ENCODE measurements around the gene CC2D1B.

The CC2D1B gene

DNA sequence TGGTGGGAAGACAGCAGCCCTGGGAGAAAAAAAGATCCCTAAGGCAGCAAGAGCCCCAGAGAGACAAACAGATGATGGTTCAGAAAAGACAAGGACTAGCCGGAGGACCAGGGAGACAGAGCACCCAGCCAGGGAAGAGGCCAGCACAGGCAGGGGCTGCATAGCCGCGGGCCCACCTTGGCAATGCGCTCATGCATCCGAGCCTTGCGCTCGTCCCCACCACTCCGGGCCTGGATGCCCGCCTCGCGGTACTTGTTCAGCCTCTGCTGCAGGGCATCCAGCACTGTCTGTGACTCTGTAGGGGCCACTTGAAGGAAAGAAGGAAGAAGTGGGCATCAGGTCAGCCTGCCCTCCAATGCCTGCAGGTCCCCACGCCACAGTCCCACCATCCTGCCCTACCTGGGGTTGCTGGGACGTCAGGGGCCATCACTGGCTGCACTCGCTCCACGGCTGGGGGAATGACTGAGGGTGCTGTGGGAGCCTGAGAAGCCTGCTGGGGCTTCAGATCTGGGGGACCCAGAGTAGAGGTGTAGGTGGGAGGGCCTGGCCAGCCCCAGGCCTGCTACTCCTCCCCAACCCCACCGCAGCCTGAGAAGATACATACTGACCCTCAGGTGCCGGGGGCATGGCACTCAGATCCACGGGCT lies 7.0 kb downstream of the CC2D1B start:
- DNase-seq = no peak

GRCh38 chr1:52357397-52357796 lies 8.6 kb downstream of the CC2D1B start:
- DNase-seq = no peak

DNA sequence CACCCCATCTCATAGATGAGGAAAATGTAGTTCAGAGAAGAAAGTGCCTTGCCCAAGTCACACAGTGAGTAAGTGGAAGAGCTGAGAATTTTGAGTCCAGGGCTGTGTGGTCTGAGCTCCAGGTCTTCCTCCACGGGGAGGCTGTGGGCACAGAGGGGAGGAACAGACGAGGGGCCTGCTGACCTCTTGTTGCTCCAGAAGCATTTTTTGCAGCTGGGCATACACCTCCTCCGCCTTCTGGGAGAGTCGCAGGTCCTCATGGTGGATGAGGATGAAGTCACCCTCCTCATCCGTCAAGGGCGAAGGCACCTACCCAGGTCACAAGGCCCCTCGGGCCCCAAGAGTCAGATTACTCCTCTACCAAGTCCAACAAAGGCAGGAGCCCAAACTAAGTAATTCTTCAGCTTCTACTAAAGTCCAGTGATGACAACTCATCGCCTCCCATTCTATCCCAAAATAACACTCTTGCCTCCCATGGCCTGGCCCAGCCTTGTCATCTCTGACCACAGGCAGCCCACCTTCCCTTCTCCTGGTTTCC lies 9.1 kb downstream of the CC2D1B start:
- DNase-seq = no peak

- DNase-seq = no peak
Observed at GRCh38 chr1:52355847-52356505, 10.0 kb downstream of the CC2D1B start.

GRCh38 chr1:52355436-52355835 lies 10.6 kb downstream of the CC2D1B start:
- no peak for DNase-seq

DNA sequence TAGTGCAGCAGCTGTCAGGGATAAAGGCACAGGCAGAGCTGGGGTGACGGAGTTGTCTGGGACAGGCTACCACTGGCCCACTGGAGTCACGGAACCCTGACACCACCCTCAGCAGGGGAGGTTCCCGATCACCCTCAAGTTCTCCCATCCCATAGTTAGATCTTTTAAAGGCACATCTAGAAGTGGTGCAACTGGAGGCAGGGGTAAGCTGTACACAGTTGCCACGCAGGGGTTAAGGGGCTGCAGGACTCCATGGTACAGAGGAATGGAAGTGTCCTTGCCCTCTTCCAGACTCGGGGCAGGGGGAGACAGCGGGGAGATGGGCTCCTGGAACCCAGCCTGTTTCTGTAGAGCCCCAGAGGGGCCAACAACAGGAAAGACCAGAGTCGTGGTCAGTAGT lies 13.3 kb downstream of the CC2D1B start:
- no peak for DNase-seq

DNA sequence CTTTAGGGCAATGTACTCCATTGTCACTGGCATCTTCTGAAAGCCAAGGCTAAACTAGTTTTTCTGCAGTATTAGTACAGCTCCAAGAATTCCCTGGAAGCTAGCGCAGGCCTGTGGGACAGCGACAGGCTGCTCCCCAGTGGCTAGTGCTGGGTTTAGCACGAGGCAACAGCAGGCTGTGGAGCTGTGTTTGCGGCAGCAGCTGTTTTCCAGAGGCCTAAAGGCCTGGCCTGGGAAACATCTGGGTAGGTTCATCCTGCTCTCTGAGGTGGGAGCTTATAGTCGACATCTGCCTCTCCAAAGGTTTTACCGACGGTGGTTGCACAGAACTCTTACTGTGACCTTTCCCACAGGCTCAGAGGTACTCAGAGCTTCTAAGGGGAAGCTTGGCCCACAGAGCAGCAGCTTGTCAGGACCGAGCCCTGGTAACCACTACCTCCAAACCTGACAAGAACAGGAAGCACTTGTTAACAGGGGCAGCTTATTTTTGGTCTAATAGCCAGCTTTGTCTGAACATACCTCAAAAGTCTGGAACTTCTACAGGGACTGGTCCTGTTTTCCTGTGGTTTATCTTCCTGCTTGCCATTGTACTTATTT lies 17.2 kb downstream of the CC2D1B start:
- DNase-seq = no peak

GRCh38 chr1:52346653-52347052 lies 19.4 kb downstream of the CC2D1B start:
- no peak for DNase-seq

DNA sequence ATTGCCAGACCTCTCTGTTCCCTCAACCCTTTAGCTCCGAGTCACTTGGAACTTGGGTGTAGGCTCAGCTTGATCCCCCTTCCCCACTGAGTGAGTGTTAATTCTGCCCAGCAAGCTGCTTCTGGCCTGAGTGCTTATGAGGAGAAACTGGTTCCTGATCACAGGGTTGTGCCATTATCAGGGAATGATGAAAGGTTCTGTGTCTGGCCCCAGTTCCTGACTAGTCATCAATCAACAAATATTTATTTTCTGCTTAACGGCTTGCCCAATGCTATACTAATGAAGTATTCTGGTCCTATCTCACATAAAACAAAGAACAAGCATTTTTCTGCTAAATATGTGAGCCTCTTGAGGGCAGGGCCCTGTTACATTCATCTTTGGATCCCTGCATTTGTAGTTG lies 20.8 kb downstream of the CC2D1B start:
- no peak for DNase-seq

- DNase-seq = no peak
Observed at GRCh38 chr1:52343979-52344378, 22.0 kb downstream of the CC2D1B start.

- DNase-seq = no peak
Observed at GRCh38 chr1:52341655-52342260, 24.2 kb downstream of the CC2D1B start.

GRCh38 chr1:52337439-52337838 lies 28.6 kb downstream of the CC2D1B start:
- no peak for DNase-seq

DNA sequence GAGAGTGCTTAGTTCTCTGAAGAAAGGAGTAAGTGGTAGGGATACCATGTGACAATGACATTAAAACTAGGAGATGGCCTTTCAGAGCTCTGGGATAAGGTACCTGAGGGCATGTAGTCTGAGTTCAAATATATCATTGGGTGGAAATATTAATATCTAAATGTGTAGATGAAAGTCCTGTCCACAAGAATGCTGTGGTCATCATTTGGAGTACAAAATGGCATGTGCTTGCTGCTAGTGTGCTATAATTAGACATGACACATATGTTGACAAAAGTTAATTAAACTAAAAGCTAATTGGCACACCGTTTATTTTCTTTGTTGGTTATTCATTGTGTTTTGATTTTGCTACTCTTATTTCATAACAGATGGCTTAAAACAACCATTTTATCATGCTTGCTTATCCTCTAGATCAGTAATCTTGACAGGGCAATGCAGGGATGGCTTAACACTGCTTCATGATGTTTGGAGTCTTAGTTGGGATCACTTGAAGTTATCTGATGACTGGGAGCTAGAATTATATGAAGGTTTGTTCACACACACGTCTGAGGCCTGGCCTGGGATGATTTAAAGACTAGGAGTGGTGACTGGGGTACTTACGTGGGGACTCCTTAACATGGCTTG lies 31.0 kb downstream of the CC2D1B start:
- DNase-seq = no peak

GRCh38 chr1:52332411-52332810 lies 33.6 kb downstream of the CC2D1B start:
- DNase-seq = no peak

DNA sequence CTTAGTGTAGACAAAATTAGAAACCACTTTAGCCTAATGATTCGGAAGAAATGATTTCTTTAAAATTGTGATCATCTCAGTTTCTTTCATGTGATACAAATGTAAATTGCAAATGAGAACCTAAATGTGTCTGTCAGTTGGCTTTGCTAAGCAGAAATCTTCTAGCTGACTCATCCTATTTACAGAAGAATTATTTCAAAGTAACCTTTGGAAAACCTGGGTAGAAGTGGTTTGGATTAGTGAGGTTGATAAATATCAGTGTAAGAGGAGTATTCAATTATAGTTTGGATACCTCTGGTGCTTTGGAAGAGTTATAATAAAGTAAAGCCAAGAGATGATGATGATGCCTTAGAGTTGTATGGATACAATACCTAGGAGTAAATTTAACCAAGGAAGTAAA lies 37.4 kb downstream of the CC2D1B start:
- DNase-seq = no peak

DNA sequence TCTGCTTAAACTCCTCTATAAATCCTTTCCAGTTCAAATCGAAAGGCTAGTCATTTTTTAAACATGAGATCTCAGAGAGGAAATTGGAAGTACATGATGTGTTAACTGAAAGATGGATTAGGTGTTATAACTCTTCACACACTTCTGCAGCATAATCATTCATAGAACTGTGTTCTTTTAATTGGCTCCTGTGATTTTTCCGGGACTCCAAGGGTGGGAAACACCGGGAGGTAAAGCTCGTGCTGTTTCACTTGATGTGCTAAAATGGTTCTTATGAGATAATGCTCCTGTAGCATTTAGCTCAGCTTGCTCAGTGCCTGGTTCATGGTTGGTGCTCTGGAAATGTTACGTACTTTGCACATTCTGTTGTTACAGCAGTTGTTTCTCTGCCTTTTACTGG lies 40.2 kb downstream of the CC2D1B start:
- DNase-seq = no peak

DNA sequence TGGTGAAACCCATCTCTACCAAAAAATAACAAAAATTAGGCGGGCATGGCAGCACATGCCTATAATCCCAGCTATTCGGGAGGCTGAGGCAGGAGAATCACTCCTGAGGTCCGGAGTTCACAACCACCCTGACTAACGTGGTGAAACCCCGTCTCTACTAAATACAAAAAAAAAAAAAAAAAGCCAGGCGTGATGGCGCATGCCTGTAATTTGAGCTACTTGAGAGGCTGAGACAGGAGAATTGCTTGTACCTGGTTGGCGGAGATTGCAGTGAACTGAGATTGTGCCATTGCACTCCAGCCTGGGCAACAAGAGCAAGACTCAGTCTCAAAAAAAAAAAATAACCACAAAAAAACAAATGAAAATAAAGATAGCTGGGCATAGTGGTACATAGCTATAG lies 42.3 kb downstream of the CC2D1B start:
- peak; percentile 51 for DNase-seq

GRCh38 chr1:52321061-52321460 lies 44.9 kb downstream of the CC2D1B start:
- no peak for DNase-seq

- DNase-seq = no peak
Observed at GRCh38 chr1:52306227-52307006, 59.6 kb downstream of the CC2D1B start.

DNA sequence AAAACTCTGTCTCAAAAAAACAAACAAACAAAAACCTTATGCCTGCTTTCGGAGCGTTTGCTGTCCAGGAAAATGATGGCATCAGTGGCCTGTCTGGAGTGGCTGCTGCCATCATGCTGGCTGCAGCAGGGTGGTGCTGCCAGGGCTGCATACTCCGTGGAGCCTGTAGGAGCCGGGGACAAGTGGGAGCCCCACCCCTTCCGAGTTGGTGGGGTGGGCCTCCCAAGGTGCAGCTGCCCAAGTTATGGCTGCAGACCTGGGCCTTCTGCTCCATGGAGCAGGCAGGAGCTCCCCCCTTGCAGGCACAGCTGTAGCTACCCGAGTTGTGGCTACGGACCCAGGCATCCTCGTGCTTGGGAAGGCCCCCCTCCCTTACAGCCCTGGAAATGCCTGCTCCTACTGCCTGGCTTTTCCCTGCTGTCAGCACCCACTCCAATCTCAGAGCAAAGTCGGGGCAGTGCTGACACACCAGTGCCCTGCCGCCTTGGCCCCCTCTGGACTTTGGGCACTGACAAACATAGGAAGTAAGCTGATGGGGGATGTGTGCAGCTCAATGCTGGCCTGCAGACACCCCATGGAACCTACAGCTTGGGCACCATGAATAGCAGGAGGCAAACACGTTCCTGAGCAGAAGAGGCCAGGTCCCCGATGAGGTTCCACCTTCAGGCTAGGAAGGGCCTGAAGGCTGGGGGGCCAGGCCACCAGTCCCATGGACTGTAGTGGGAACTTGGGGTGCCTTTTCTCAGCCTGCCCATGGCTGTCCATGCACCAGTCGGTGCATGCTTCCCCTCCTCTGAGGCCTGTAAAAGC lies 60.4 kb downstream of the CC2D1B start:
- DNase-seq = no peak

Measured in NCI-H1436 (cell line).